ENCODE data around the gene SMARCA4. TPM values are rescaled to one million over a fixed set of nuclear protein-coding genes. Genes with fewer than 3 reads are reported as not detected.

The SMARCA4 gene
- total RNA-seq, 2 experiments from 2014 or later = 69.6 to 74.5 TPM

- Mint-ChIP-seq H3K27me3 (no peaks in the 10 kb centered on the region), H3K4me1 (ENCODE audit: low read depth) (no peaks in the 10 kb centered on the region), H3K27ac (no peak overlapping the region), H3K9me3 (no peaks in the 10 kb centered on the region), H3K4me3 (no peak overlapping the region), H3K36me3 (ENCODE audit: low read depth) (peaks cover 42% of the 10 kb centered on the region)
- no peaks in the 10 kb centered on the region for H3K9me3 ChIP-seq (ENCODE audit: control insufficient read depth in 1 of 2, insufficient read depth in 1 of 2, low read length in 2 of 2)
- TF ChIP-seq CTCF (IDR thresholded peaks at IDR 0.05) = no peak
- H3K4me3 ChIP-seq (ENCODE audit: low read length) = no peak overlapping the region
- H3K4me1 ChIP-seq (ENCODE audit: insufficient read depth, low read length) = no peaks in the 10 kb centered on the region
- no peaks in the 10 kb centered on the region for H3K27me3 ChIP-seq (ENCODE audit: control insufficient read depth in 1 of 2, insufficient read depth in 2 of 2, low read length in 2 of 2)
- CTCF ChIA-PET = no interaction called here
- POLR2A ChIA-PET = no interaction called here
- peaks cover 44% of the 10 kb centered on the region for H3K36me3 ChIP-seq (ENCODE audit: insufficient read depth, low read length)
- DNase-seq (peak in 1 of 14 experiments; percentile 23), ATAC-seq (ENCODE audit: poor library complexity) (no peak)
- intact Hi-C loops (cut with DNase I, micrococcal nuclease) = loop anchor here (10.0 kb wide), 2 partner anchors 46 to 454 kb away; partner anchors contain the start of genes CARM1 (in 1 of the 2) and SWSAP1 (in 1 of the 2)
- H3K27ac ChIP-seq (ENCODE audit: low read depth in 1 of 2, low read length in 2 of 2) = no peak overlapping the region
These were observed 40.0 kb upstream of the SMARCA4 start for GRCh38 chr19:10920781-10921180.

- Histone ChIP-seq H3K27ac (ENCODE audit: low read depth in 1 of 2, low read length in 2 of 2) (no peak overlapping the region), H3K36me3 (ENCODE audit: insufficient read depth, low read length) (peaks cover 43% of the 10 kb centered on the region), H3K9me3 (ENCODE audit: control insufficient read depth in 1 of 2, insufficient read depth in 1 of 2, low read length in 2 of 2) (no peaks in the 10 kb centered on the region), H3K4me1 (ENCODE audit: insufficient read depth, low read length) (no peaks in the 10 kb centered on the region), H3K27me3 (ENCODE audit: control insufficient read depth in 1 of 2, insufficient read depth in 2 of 2, low read length in 2 of 2) (no peaks in the 10 kb centered on the region), H3K4me3 (ENCODE audit: low read length) (no peak overlapping the region)
- Mint-ChIP-seq H3K27ac (no peak overlapping the region), H3K4me1 (ENCODE audit: low read depth) (no peaks in the 10 kb centered on the region), H3K4me3 (no peak overlapping the region), H3K27me3 (no peaks in the 10 kb centered on the region), H3K36me3 (ENCODE audit: low read depth) (peaks cover 42% of the 10 kb centered on the region), H3K9me3 (no peaks in the 10 kb centered on the region)
- intact Hi-C loops (cut with DNase I, micrococcal nuclease) = loop anchor here (10.0 kb wide), 2 partner anchors 47 to 453 kb away; partner anchors contain the start of genes CARM1 (in 1 of the 2) and SWSAP1 (in 1 of the 2)
- CTCF ChIA-PET = no interaction called here
- TF ChIP-seq CTCF (IDR thresholded peaks at IDR 0.05) = no peak
- POLR2A ChIA-PET = no interaction called here
- DNase-seq (no peak), ATAC-seq (ENCODE audit: poor library complexity) (no peak)
These were observed 39.5 kb upstream of the SMARCA4 start for GRCh38 chr19:10921199-10921909.

GRCh38 chr19:10921910-10922637 is 38.8 kb upstream of the SMARCA4 start:
- ATAC-seq (ENCODE audit: poor library complexity) (no peak), DNase-seq (peak in 1 of 14 experiments; percentile 18)
- H3K27ac ChIP-seq (ENCODE audit: low read depth in 1 of 2, low read length in 2 of 2) = no peak overlapping the region
- H3K27me3 ChIP-seq (ENCODE audit: control insufficient read depth in 1 of 2, insufficient read depth in 2 of 2, low read length in 2 of 2) = no peaks in the 10 kb centered on the region
- H3K36me3 ChIP-seq (ENCODE audit: insufficient read depth, low read length) = peaks cover 40% of the 10 kb centered on the region
- no peak overlapping the region for H3K4me3 ChIP-seq (ENCODE audit: low read length)
- CTCF ChIA-PET = no interaction called here
- no peaks in the 10 kb centered on the region for H3K9me3 Mint-ChIP-seq
- peaks cover under 1% of the 10 kb centered on the region for H3K4me1 Mint-ChIP-seq (ENCODE audit: low read depth)
- no peak for TF ChIP-seq CTCF (IDR thresholded peaks at IDR 0.05)
- no peaks in the 10 kb centered on the region for H3K9me3 ChIP-seq (ENCODE audit: control insufficient read depth in 1 of 2, insufficient read depth in 1 of 2, low read length in 2 of 2)
- intact Hi-C loops (cut with DNase I, micrococcal nuclease) = loop anchor here (10.0 kb wide), 2 partner anchors 47 to 453 kb away; partner anchors contain the start of genes CARM1 (in 1 of the 2) and SWSAP1 (in 1 of the 2)
- no peak overlapping the region for H3K27ac Mint-ChIP-seq
- H3K4me1 ChIP-seq (ENCODE audit: insufficient read depth, low read length) = peaks cover under 1% of the 10 kb centered on the region
- H3K36me3 Mint-ChIP-seq (ENCODE audit: low read depth) = peaks cover 42% of the 10 kb centered on the region
- H3K4me3 Mint-ChIP-seq = no peak overlapping the region
- POLR2A ChIA-PET = no interaction called here
- no peaks in the 10 kb centered on the region for H3K27me3 Mint-ChIP-seq
